C4-2B (cell line): ENCODE measurements around the gene FUT8.

Experiments used
- H3K27ac ChIP-seq: fragments of 450-650 bp; 2 replicates; pipeline ENCODE4 v1.5.1; 2017
- CTCF ChIP-seq: fragments of 450-650 bp; conservative IDR thresholded peaks from 2 replicates; pipeline ENCODE4 v1.5.1; 2017; ENCODE audit warnings: mild to moderate bottlenecking
- ZFX ChIP-seq: fragments of 450-650 bp; IDR thresholded peaks from 2 replicates; pipeline ENCODE4 v1.6.1; 2017

The FUT8 gene

GRCh38 chr14:65482757-65483438 is 70.4 kb downstream of the FUT8 start:
- TF ChIP-seq CTCF: no peak
- no peak for TF ChIP-seq ZFX
- H3K27ac ChIP-seq: no peak overlapping the region

- H3K27ac ChIP-seq: no peak overlapping the region
- no peak for TF ChIP-seq ZFX
Observed at GRCh38 chr14:65483647-65484046, 71.1 kb downstream of the FUT8 start.

- no peak for TF ChIP-seq CTCF
- TF ChIP-seq ZFX: no peak
- no peak overlapping the region for H3K27ac ChIP-seq
Observed at GRCh38 chr14:65485516-65485915, 73.0 kb downstream of the FUT8 start.

- H3K27ac ChIP-seq: no peak overlapping the region
- peak; percentile 27 for TF ChIP-seq CTCF
- TF ChIP-seq ZFX: no peak
Observed at GRCh38 chr14:65486863-65487262, 74.3 kb downstream of the FUT8 start.

- H3K27ac ChIP-seq: no peak overlapping the region
- TF ChIP-seq ZFX (no peak), CTCF (no peak)
Observed at GRCh38 chr14:65487783-65488494, 75.4 kb downstream of the FUT8 start.

GRCh38 chr14:65491274-65491673 is 78.7 kb downstream of the FUT8 start:
- no peak overlapping the region for H3K27ac ChIP-seq
- TF ChIP-seq ZFX (no peak), CTCF (no peak)

GRCh38 chr14:65492266-65492665 is 79.7 kb downstream of the FUT8 start:
- H3K27ac ChIP-seq: no peak overlapping the region
- no peak for TF ChIP-seq ZFX
- TF ChIP-seq CTCF: no peak
